NOMO-1 treated with DMSO at 0.1 percent for 48 hours (cell line): ENCODE results near the gene LHFPL2.

Experiments used
- DNase-seq: peaks from one replicate; lab custom pipeline; 2025; ENCODE audit not compliant: unreplicated experiment; lab: John Stamatoyannopoulos, UW

Gene LHFPL2

GRCh38 chr5:78573318-78573717 lies 75.3 kb downstream of the LHFPL2 start:
- DNase-seq: peak; percentile 5

- no peak for DNase-seq
Measured at GRCh38 chr5:78570646-78571045, 77.9 kb downstream of the LHFPL2 start.

GRCh38 chr5:78569441-78569840 lies 79.1 kb downstream of the LHFPL2 start:
- no peak for DNase-seq

GRCh38 chr5:78568676-78569075 lies 79.9 kb downstream of the LHFPL2 start:
- no peak for DNase-seq

GRCh38 chr5:78568212-78568611 lies 80.4 kb downstream of the LHFPL2 start:
- DNase-seq: no peak

- DNase-seq: no peak
Measured at GRCh38 chr5:78567617-78568016, 81.0 kb downstream of the LHFPL2 start.

GRCh38 chr5:78566747-78567425 lies 81.7 kb downstream of the LHFPL2 start:
- no peak for DNase-seq

- DNase-seq: no peak
Measured at GRCh38 chr5:78565395-78565794, 83.2 kb downstream of the LHFPL2 start.

GRCh38 chr5:78563621-78564020 lies 85.0 kb downstream of the LHFPL2 start:
- DNase-seq: no peak

GRCh38 chr5:78562714-78563330 lies 85.8 kb downstream of the LHFPL2 start:
- no peak for DNase-seq

- no peak for DNase-seq
Measured at GRCh38 chr5:78562001-78562400, 86.6 kb downstream of the LHFPL2 start.

- DNase-seq: no peak
Measured at GRCh38 chr5:78561261-78561660, 87.3 kb downstream of the LHFPL2 start.

GRCh38 chr5:78560000-78560855 lies 88.3 kb downstream of the LHFPL2 start:
- DNase-seq: no peak

- no peak for DNase-seq
Measured at GRCh38 chr5:78557601-78558000, 91.0 kb downstream of the LHFPL2 start.

GRCh38 chr5:78555870-78556269 lies 92.7 kb downstream of the LHFPL2 start:
- DNase-seq: no peak

GRCh38 chr5:78554670-78555069 lies 93.9 kb downstream of the LHFPL2 start:
- DNase-seq: no peak

- DNase-seq: no peak
Measured at GRCh38 chr5:78553580-78554353, 94.8 kb downstream of the LHFPL2 start.

- peak; percentile 38 for DNase-seq
Measured at GRCh38 chr5:78552729-78553342, 95.7 kb downstream of the LHFPL2 start.

- no peak for DNase-seq
Measured at GRCh38 chr5:78550891-78551290, 97.7 kb downstream of the LHFPL2 start.

- peak; percentile 98 for DNase-seq
Measured at GRCh38 chr5:78549043-78549442, 99.5 kb downstream of the LHFPL2 start.
